Gastrocnemius medialis (tissue), 4 donors: ENCODE measurements around the gene PLA2R1. TPM values are rescaled to one million over a fixed set of nuclear protein-coding genes. Genes with fewer than 3 reads are reported as not detected.
A peak's percentile ranks its signal among the peaks of the same experiment; 100 is the strongest.

Experiments
- ATAC-seq, 2 donors: fragments of 150-250 bp; one replicate each; pipeline ENCODE4 v1.9.1; 2016
- DNase-seq, 2 donors: peaks; one replicate each; pipeline ENCODE4 v3.0.0-alpha.2; 2019
- H3K27ac ChIP-seq, 4 donors: fragments of 200-600 bp; sonication (generic); 1 replicate in 1 of 4; 2 replicates in 3 of 4; pipeline ENCODE4 v1.5.1; 2016 to 2018; ENCODE audit warnings: mild to moderate bottlenecking in 2 of 4, moderate library complexity in 1 of 4
- H3K27me3 ChIP-seq, 3 donors: fragments of 200-600 bp; sonication (generic) in 2 of 3; 1 replicate in 1 of 3; 2 replicates in 2 of 3; pipeline versions ENCODE4 v1.5.1 to v1.6.0; 2016 to 2019; ENCODE audit warnings: mild to moderate bottlenecking in 1 of 3, moderate library complexity in 1 of 3
- H3K36me3 ChIP-seq, 2 donors: fragments of 200-600 bp; sonication (generic) in 1 of 2; one replicate each; pipeline ENCODE4 v1.5.1; 2017 to 2018
- H3K4me1 ChIP-seq, 2 donors: fragments of 200-600 bp; sonication (generic) in 1 of 2; one replicate each; pipeline ENCODE4 v1.5.1; 2016 to 2017; ENCODE audit warnings: mild to moderate bottlenecking in 2 of 2
- H3K4me3 ChIP-seq, 4 donors: fragments of 200-600 bp; sonication (generic) in 3 of 4; 1 replicate in 1 of 4; 2 replicates in 3 of 4; pipeline ENCODE4 v1.5.1; 2016 to 2019; ENCODE audit warnings: mild to moderate bottlenecking in 2 of 4
- H3K9me3 ChIP-seq, 3 donors: fragments of 200-600 bp; sonication (generic) in 2 of 3; 1 replicate in 1 of 3; 2 replicates in 2 of 3; pipeline ENCODE4 v1.5.1; 2016 to 2019
- CTCF ChIP-seq, 5 experiments: fragments of 450-650 bp in 3 of 5; fragments of 200-600 bp in 2 of 5; sonication (generic) in 2 of 5; IDR thresholded peaks in 4 of 5; conservative IDR thresholded peaks in 1 of 5; 1 replicate in 4 of 5; 2 replicates in 1 of 5; pipeline ENCODE4 v1.5.1; 2016 to 2019; ENCODE audit warnings: antibody characterized with exemption in 5 of 5, mild to moderate bottlenecking in 3 of 5, moderate library complexity in 3 of 5
- POLR2A ChIP-seq, 2 donors: fragments of 450-650 bp; IDR thresholded peaks; one replicate each; pipeline ENCODE4 v1.6.1; 2017; ENCODE audit warnings: antibody characterized with exemption in 2 of 2, mild to moderate bottlenecking in 2 of 2, moderate library complexity in 2 of 2
- in situ Hi-C, 4 donors: fragments of 200-750 bp; cut with MboI; loops; one replicate each; pipeline versions ENCODE4 v1.15.0 to v1.8.0; 2017; ENCODE audit warnings: low sequenced_read_pairs in 4 of 4
- intact Hi-C: fragments of 100-400 bp; cut with DNase I; formaldehyde crosslinking; loops from one replicate; pipeline ENCODE4 v1.15.1; 2023; ENCODE audit warnings: low total_unique reads
- total RNA-seq, 4 donors: library from RNA; depleted of rRNA; stranded (reverse); fragments of >200 nt; gene quantifications; one replicate each; pipeline versions ENCODE4 v1.1.0 to v1.2.3, GENCODE V29; 2016

The PLA2R1 gene
- total RNA-seq, 4 donors from 2014 or later: 0.34 to 1.0 (median 0.45) TPM

- H3K4me1 ChIP-seq: no peaks in the 10 kb centered on the region
- intact Hi-C loops: no loop called here
- H3K27ac ChIP-seq: no peak overlapping the region
- no peaks in the 10 kb centered on the region for H3K27me3 ChIP-seq
- TF ChIP-seq CTCF (IDR thresholded peaks at IDR 0.05 in 4 of 5, conservative IDR thresholded peaks at IDR 0.05 in 1 of 5): peak in 1 of 5 experiments; percentile 6
- TF ChIP-seq POLR2A (IDR thresholded peaks at IDR 0.05): no peak
- ATAC-seq (no peak), DNase-seq (no peak)
- H3K36me3 ChIP-seq: no peaks in the 10 kb centered on the region
- in situ Hi-C loops: no loop called here
- H3K4me3 ChIP-seq: no peak overlapping the region
- peaks cover 0 to 6% (median 0%) of the 10 kb centered on the region in 3 donors for H3K9me3 ChIP-seq
Measured at GRCh38 chr2:160022162-160022561, 40.3 kb downstream of the PLA2R1 start.

- H3K9me3 ChIP-seq: peaks cover 0 to 6% (median 0%) of the 10 kb centered on the region in 3 donors
- no peaks in the 10 kb centered on the region for H3K4me1 ChIP-seq
- no peak overlapping the region for H3K4me3 ChIP-seq
- no peak for TF ChIP-seq POLR2A (IDR thresholded peaks at IDR 0.05)
- no peak for TF ChIP-seq CTCF (IDR thresholded peaks at IDR 0.05 in 4 of 5, conservative IDR thresholded peaks at IDR 0.05 in 1 of 5)
- no peaks in the 10 kb centered on the region for H3K27me3 ChIP-seq
- in situ Hi-C loops (no loop called here), intact Hi-C loops (no loop called here)
- no peak overlapping the region for H3K27ac ChIP-seq
- DNase-seq (no peak), ATAC-seq (no peak)
- H3K36me3 ChIP-seq: no peaks in the 10 kb centered on the region
Measured at GRCh38 chr2:160019374-160020090, 42.9 kb downstream of the PLA2R1 start.

GRCh38 chr2:160015746-160016145, 46.7 kb downstream of the PLA2R1 start:
- H3K36me3 ChIP-seq: no peaks in the 10 kb centered on the region
- DNase-seq (no peak), ATAC-seq (no peak)
- no peaks in the 10 kb centered on the region for H3K9me3 ChIP-seq
- in situ Hi-C loops (no loop called here), intact Hi-C loops (no loop called here)
- H3K27me3 ChIP-seq: no peaks in the 10 kb centered on the region
- no peak overlapping the region for H3K4me3 ChIP-seq
- H3K4me1 ChIP-seq: no peaks in the 10 kb centered on the region
- TF ChIP-seq CTCF (IDR thresholded peaks at IDR 0.05 in 4 of 5, conservative IDR thresholded peaks at IDR 0.05 in 1 of 5) (no peak), POLR2A (IDR thresholded peaks at IDR 0.05) (no peak)
- H3K27ac ChIP-seq: no peak overlapping the region

GRCh38 chr2:160014227-160014626, 48.2 kb downstream of the PLA2R1 start:
- DNase-seq: no peak
- H3K4me1 ChIP-seq: no peaks in the 10 kb centered on the region
- ATAC-seq: no peak
- no peak overlapping the region for H3K27ac ChIP-seq
- H3K36me3 ChIP-seq: no peaks in the 10 kb centered on the region
- no peaks in the 10 kb centered on the region for H3K9me3 ChIP-seq
- H3K4me3 ChIP-seq: no peak overlapping the region
- no peak for TF ChIP-seq CTCF (IDR thresholded peaks at IDR 0.05 in 4 of 5, conservative IDR thresholded peaks at IDR 0.05 in 1 of 5)
- TF ChIP-seq POLR2A (IDR thresholded peaks at IDR 0.05): no peak
- in situ Hi-C loops (no loop called here), intact Hi-C loops (no loop called here)
- no peaks in the 10 kb centered on the region for H3K27me3 ChIP-seq
